Measurements from ENCODE around the gene RELA. TPM values are rescaled to one million over a fixed set of nuclear protein-coding genes. Genes with fewer than 3 reads are reported as not detected.

The RELA gene
- total RNA-seq, 1 experiment from 2014 or later, result 35.1 TPM

- TF ChIP-seq EMX1 (CRISPR knock-in tag; IDR thresholded peaks at IDR 0.05), result no peak
- TF ChIP-seq ZNF416 (CRISPR knock-in tag; IDR thresholded peaks at IDR 0.05), result no peak
- peak; percentile 89 for TF ChIP-seq SP1 (CRISPR knock-in tag; conservative IDR thresholded peaks at IDR 0.05)
- no peak for TF ChIP-seq ATF3 (CRISPR knock-in tag; conservative IDR thresholded peaks at IDR 0.05)
- no peak for TF ChIP-seq GABPB1 (CRISPR knock-in tag; IDR thresholded peaks at IDR 0.05)
- TF ChIP-seq NFE2L1 (CRISPR knock-in tag; IDR thresholded peaks at IDR 0.05), result no peak
- TF ChIP-seq ZNF121 (CRISPR knock-in tag; IDR thresholded peaks at IDR 0.05), result no peak
- no peak for TF ChIP-seq IRF2 (CRISPR knock-in tag; IDR thresholded peaks at IDR 0.05; ENCODE audit: borderline replicate concordance, low read depth)
- no peak; the same call in 1 of the 2 replicates for TF ChIP-seq MYBL2 (CRISPR knock-in tag; IDR thresholded peaks at IDR 0.05)
- no peak for TF ChIP-seq KAT7 (CRISPR knock-in tag; IDR thresholded peaks at IDR 0.05; ENCODE audit: borderline replicate concordance)
- TF ChIP-seq CREB1 (CRISPR knock-in tag; IDR thresholded peaks at IDR 0.05), result no peak
- no peak for TF ChIP-seq ZNF219 (CRISPR knock-in tag; IDR thresholded peaks at IDR 0.05; ENCODE audit: borderline replicate concordance)
- TF ChIP-seq ATF2 (CRISPR knock-in tag; IDR thresholded peaks at IDR 0.05; ENCODE audit: borderline replicate concordance, low read depth), result no peak
- no peak for TF ChIP-seq FOXJ3 (CRISPR knock-in tag; IDR thresholded peaks at IDR 0.05; ENCODE audit: borderline replicate concordance)
- TF ChIP-seq FOXP1 (CRISPR knock-in tag; IDR thresholded peaks at IDR 0.05; ENCODE audit: borderline replicate concordance), result peak; percentile 66; the same call in 1 of the 2 replicates
- no peak for TF ChIP-seq ZMAT4 (CRISPR knock-in tag; IDR thresholded peaks at IDR 0.05)
- peak; percentile 58; the same call in 1 of the 2 replicates for TF ChIP-seq MAX (CRISPR knock-in tag; IDR thresholded peaks at IDR 0.05)
- TF ChIP-seq ZNF317 (CRISPR knock-in tag; IDR thresholded peaks at IDR 0.05; ENCODE audit: borderline replicate concordance, low read depth), result no peak
- no peak for TF ChIP-seq ZBTB21 (CRISPR knock-in tag; IDR thresholded peaks at IDR 0.05; ENCODE audit: borderline replicate concordance)
- no peak for TF ChIP-seq ATF1 (CRISPR knock-in tag; IDR thresholded peaks at IDR 0.05)
- TF ChIP-seq RELA (CRISPR knock-in tag; IDR thresholded peaks at IDR 0.05; ENCODE audit: borderline replicate concordance), result no peak
- TF ChIP-seq JAZF1 (CRISPR knock-in tag; IDR thresholded peaks at IDR 0.05), result no peak
- no peak for TF ChIP-seq CDX4 (CRISPR knock-in tag; IDR thresholded peaks at IDR 0.05; ENCODE audit: borderline replicate concordance)
- no peak for TF ChIP-seq GTF2I (CRISPR knock-in tag; conservative IDR thresholded peaks at IDR 0.05)
- no peak for TF ChIP-seq MLX (CRISPR knock-in tag; IDR thresholded peaks at IDR 0.05)
- TF ChIP-seq, protein P1, sequence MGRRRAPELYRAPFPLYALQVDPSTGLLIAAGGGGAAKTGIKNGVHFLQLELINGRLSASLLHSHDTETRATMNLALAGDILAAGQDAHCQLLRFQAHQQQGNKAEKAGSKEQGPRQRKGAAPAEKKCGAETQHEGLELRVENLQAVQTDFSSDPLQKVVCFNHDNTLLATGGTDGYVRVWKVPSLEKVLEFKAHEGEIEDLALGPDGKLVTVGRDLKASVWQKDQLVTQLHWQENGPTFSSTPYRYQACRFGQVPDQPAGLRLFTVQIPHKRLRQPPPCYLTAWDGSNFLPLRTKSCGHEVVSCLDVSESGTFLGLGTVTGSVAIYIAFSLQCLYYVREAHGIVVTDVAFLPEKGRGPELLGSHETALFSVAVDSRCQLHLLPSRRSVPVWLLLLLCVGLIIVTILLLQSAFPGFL (CRISPR knock-in tag; IDR thresholded peaks at IDR 0.05; ENCODE audit: borderline replicate concordance), result no peak
- no peak for TF ChIP-seq E2F1 (CRISPR knock-in tag; IDR thresholded peaks at IDR 0.05)
- TF ChIP-seq PRRX2 (CRISPR knock-in tag; IDR thresholded peaks at IDR 0.05), result no peak
- no peak for TF ChIP-seq ZNF138 (CRISPR knock-in tag; conservative IDR thresholded peaks at IDR 0.05)
- TF ChIP-seq TEAD1 (CRISPR knock-in tag; IDR thresholded peaks at IDR 0.05), result no peak
- TF ChIP-seq, protein P2, sequence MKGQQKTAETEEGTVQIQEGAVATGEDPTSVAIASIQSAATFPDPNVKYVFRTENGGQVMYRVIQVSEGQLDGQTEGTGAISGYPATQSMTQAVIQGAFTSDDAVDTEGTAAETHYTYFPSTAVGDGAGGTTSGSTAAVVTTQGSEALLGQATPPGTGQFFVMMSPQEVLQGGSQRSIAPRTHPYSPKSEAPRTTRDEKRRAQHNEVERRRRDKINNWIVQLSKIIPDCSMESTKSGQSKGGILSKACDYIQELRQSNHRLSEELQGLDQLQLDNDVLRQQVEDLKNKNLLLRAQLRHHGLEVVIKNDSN (CRISPR knock-in tag; IDR thresholded peaks at IDR 0.05), result no peak
Measured at GRCh38 chr11:65646958-65647701, 15.6 kb downstream of the RELA start (continued).

Data from WTC11 (cell line).